Esophagus muscularis mucosa (tissue), 4 donors: ENCODE measurements around the gene PIR.

ENCODE experiments used
- CTCF ChIP-seq, 3 experiments: fragments of 200-600 bp in 2 of 3; fragments of 450-650 bp in 1 of 3; sonication (generic) in 2 of 3; IDR thresholded peaks; one replicate each; pipeline ENCODE4 v1.5.1; 2017 to 2019; ENCODE audit warnings: antibody characterized with exemption in 3 of 3, mild to moderate bottlenecking in 2 of 3, moderate library complexity in 1 of 3
- EP300 ChIP-seq: sonication (generic); formaldehyde crosslinking; IDR thresholded peaks from one replicate; pipeline ENCODE4 v1.6.1; 2017; ENCODE audit warnings: antibody characterized with exemption
- POLR2A ChIP-seq: fragments of 450-650 bp; IDR thresholded peaks from one replicate; pipeline ENCODE4 v1.6.1; 2017; ENCODE audit warnings: antibody characterized with exemption, moderate library complexity, mild to moderate bottlenecking, low read depth
- POLR2AphosphoS5 ChIP-seq, 2 donors: sonication (generic); formaldehyde crosslinking; IDR thresholded peaks; one replicate each; pipeline ENCODE4 v1.6.1; 2017; ENCODE audit warnings: antibody characterized with exemption in 2 of 2

GRCh38 chrX:15401378-15401777 lies 91.8 kb downstream of the PIR start:
- TF ChIP-seq CTCF (IDR thresholded peaks at IDR 0.05) (no peak), POLR2A (no peak), EP300 (no peak), POLR2AphosphoS5 (IDR thresholded peaks at IDR 0.05) (no peak)
